H1 (cell line): ENCODE data around the gene CLEC16A. TPM values are rescaled to one million over a fixed set of nuclear protein-coding genes. Genes with fewer than 3 reads are reported as not detected.

ENCODE experiments used
- HDAC6 ChIP-seq: IDR thresholded peaks from one replicate; pipeline ENCODE4 v1.7.1; 2012; ENCODE audit warnings: low read depth, mild to moderate bottlenecking, inconsistent platforms, low read length, moderate library complexity
- KDM1A ChIP-seq: fragments of 200-600, 300-600 bp; sonication (generic); IDR thresholded peaks from 2 replicates; pipeline ENCODE4 v1.7.1; 2016; ENCODE audit warnings: mild to moderate bottlenecking, low read length, borderline replicate concordance
- polyA plus RNA-seq, 7 experiments: library from polyadenylated mRNA; depleted of rRNA in 3 of 7; stranded (reverse) in 5 of 7; unstranded in 2 of 7; fragments of >200 nt in 5 of 7; fragments of 200-250 nt in 2 of 7; gene quantifications; 1 replicate in 5 of 7; 2 replicates in 1 of 7; 4 replicates in 1 of 7; pipeline versions ENCODE4 v1.2.1 to v1.2.3, GENCODE V29; 2011 to 2013; ENCODE audit warnings: missing spikeins in 2 of 7, mixed read lengths in 2 of 7
- total RNA-seq: library from RNA; stranded (reverse); fragmentation: NEBNext Ultra II Directional; extraction: Animal tissue kit (Norgen Biotek cat#: 25700); gene quantifications from 2 replicates; pipeline ENCODE4 v1.2.1, GENCODE V29; 2021

The CLEC16A gene
- total and polyA plus RNA-seq, 2 of the 8 experiments (the other 6 are each of a cell fraction or from before 2014, with no cell fraction given), result 7.6 to 19.3 TPM

- TF ChIP-seq HDAC6 (no peak), KDM1A (no peak)
These were observed 6.0 kb downstream of the CLEC16A start (continued) for GRCh38 chr16:10950393-10950792.
